NCI-H2196 (cell line): ENCODE results near the gene TCF19.
A peak's percentile ranks its signal among the peaks of the same experiment; 100 is the strongest.

ENCODE experiments used
- DNase-seq: peaks from one replicate; lab custom pipeline; 2025; ENCODE audit not compliant: unreplicated experiment; lab: John Stamatoyannopoulos, UW

Gene TCF19

DNA sequence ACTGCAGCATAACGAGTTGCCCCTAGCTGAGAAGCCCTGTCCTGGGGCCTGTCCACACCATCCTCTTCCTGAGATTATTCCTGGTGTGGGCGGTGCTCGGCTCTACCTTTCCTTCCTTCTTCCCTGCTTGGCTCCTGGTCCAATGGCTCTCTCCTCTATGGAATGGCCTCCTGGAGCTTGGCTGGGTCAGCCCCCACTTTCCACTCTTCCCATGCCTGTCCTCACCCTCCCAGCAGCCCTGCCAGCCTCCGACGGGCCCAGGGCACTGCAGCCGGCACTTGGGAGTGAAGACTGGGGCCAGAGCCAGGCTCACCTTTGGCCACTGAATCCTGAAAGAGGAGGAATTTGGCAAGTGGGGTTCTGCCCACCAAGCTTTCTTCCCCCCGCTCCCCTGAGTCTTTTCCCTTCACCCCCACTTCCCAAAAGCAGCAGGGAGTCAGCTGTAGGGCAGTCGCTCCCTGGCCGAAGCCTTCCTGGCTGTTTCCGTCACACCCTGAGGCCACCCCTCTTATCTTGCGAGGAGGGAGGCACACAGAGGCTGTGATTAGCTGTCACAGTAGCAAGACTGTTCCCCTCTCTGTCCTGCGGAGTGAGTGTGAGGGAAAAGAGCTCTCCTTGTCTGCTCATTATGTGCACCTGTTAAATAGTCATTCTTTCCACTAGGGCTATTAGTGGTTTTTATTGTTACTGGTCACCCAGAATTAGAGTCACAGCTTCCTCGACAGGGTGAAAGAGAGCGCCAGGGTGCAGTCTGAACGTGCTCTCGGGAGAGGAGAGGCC, 31.8 kb upstream of the TCF19 start:
- DNase-seq: no peak

DNA sequence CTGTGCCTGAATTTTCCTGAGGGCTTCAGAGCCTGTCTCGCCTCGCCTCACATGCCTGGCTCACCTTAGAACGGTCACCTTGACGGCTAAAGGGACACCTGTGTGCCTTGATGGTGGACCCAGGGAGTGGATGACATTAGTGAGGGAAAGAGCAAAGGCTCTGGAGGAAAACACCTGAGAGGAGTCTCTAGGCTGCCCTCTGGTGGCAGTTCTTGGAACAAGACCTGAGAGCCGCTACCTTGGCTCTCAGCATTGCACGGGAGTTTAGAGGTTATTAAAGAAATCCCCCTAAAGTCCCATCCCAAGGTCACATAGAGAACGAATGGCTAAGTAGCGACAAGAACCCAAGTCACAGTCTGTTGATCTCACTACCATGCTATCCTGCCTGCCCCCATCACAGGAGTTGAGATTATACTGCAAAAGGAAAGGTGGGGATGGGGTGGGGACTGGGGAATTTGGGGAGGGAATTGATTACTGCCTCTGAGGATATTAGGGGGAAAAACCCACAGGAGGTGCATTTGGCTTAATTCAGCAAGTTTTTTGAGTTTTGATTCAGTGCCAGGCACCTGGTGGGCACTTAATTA, 30.2 kb upstream of the TCF19 start:
- DNase-seq: peak; percentile 75

DNA sequence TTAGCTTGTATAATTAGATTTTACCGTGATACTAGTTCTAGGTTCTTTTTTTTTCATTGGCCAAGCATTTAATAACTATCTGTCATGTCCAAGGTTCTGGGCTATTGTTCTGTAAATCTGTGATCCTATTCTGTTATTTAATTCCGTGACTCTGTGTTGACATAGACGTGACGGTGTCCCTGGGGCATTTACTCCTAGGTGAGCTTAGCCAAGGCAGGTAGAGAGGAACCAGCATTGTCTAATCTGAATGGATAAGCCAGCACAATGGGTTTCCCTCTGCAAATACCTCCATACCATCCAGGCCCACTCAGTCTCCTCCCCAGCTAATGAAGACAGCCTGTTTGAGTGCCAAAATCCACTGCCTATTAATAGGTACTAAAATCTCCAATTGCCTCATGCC, 29.3 kb upstream of the TCF19 start:
- no peak for DNase-seq

DNA sequence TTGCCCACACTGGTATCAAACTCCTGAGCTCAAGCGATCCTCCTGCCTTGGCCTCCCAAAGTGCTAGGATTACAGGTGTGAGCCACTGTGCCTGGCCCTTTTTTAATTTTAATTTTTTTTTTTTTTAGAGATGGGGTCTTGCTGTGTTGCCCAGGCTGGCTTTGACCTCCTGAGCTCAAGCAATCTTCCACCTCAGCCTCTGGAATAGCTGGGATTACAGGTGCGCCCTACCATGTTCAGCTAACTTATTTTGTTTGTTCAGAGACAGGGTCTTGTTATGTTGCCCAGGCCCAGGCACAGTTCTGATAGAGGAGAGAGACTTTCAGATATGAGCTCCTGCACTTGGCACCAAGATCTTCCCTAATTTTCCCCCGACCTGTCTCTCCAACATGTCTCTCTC, 27.6 kb upstream of the TCF19 start:
- DNase-seq: no peak

DNA sequence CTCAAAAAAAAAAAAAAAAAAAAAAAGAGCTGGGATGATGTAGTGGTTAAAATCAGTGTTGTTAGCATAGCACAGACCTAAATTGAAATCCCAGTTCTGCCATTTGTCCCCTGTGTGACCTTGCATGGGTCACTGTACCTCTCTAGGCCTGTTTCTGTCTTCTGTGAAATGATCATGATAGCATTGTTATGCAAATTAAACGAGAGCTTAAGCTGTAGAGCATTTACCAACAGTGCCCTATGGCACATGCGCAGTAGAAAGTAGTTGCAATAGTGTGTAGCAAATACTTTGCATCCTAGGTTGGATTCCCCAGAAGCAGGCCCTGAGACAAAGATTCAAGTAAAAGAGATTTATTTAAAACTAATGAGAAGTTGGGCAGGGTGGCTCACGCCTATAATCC, 26.8 kb upstream of the TCF19 start:
- no peak for DNase-seq

DNA sequence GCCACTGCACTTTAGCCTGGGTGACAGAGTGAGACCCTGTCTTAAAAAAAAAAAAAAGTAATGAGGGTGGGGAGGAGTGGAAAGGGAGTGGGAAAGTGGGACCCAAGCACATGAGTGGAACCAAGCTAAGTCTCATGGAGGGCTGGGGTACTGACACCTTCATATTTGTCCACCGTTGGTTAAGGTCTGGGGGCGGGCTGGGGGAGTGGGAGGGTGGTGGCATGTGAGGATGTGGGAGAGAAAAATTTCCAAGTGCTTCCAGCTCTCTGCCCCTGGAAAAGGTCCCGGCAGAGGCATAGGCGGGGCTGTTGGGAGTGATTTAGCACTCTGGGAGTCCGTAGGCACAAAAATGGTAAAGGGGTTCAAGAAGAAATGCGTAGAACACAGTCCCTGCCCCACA, 25.6 kb upstream of the TCF19 start:
- DNase-seq: no peak

DNA sequence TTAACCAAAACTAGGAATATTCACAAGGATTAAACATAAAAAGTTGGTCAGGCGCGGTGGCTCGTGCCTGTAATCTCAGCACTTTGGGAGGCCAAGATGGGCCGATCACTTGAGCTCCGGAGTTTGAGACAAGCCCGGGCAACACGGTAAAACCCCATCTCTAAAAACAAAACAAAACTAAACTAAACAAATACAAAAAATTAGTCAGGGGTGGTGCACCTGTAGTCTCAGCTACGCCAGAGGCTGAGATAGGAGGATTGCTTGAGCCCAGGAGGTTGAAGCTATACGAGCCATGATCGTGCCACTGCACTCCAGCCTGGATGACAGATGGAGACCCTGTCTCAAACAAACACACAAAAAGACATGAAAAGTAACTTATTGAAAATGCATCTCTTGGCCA, 22.7 kb upstream of the TCF19 start:
- no peak for DNase-seq

DNA sequence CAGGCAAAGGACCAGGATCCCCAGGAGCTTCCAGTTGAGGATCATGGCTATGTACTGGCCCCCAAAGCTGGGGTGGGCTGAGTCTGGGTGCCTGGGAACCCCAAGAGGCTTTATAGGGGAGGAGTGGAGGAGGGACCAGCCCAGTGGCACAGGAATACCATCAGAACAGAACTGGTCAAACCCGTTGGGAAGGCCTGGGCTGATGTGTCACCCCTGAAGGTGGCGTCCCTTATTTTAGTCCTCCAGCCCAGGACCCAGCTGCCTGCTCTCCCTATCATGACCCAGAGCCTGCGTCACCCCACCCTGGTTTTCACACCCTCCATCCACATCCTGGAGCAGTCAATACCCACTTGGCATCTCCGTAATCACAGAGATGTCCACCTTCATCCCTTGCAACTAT, 19.4 kb upstream of the TCF19 start, which contains the start of gene PSORS1C2:
PSORS1C2 (minus strand) TSS at position 85 of the 400 bp plus-strand sequence; CDS start at position 45, 40 bp downstream.
- DNase-seq: no peak

DNA sequence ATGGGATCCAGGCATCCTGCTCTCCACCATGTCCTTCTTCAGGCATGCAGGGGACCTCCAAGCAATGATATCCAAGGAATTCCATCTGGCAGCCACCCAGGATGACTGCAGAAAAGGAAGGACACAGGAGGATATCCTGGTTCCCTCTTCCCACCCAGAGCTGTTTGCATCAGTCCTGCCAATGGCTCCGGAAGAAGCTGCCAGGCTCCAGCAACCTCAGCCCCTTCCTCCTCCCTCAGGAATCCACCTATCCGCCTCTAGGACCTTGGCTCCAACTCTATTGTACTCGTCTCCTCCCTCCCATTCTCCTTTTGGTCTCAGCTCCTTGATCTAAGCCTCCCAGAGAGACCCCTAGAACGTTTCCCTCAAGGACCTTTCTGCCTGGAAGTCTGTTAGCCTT, 18.8 kb upstream of the TCF19 start:
- no peak for DNase-seq

DNA sequence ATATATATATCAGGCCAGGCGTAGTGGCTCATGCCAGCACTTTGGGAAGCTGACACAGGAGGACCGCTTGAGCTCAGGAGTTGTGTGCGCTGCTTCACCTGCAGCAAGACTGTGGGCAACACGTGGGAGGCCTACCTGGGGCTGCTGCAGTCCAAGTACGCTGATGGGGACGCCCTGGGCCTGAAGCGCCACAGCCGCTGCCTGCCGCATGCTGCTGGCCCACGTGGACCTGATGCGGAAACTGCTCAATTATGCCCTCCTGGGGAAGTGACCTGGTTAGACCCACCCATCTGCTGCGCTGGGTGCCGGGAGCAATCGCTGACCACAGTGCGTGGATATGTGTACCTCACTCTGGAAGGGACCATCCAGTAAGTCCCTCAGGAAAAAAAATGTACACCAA, 17.7 kb upstream of the TCF19 start:
- DNase-seq: no peak

DNA sequence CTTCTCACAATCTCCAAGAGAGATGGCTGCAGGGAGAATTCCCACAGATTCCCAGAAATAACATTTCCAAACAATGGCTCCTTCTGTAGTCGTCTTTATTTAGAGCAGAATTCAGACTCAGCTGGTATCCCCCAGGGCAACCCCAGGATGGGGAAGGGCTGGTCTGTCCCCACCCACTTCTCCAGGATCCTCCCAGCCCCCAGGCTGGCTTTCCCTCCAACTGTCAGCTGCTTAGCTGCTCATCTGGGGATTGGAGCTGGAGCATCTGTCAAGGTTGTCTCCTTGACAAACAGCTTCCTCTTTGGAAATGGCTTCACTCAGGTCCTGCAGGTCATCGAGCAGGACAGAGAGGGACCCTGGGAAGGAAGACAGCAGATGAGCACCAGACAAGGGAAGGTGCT, 16.0 kb upstream of the TCF19 start:
- no peak for DNase-seq

DNA sequence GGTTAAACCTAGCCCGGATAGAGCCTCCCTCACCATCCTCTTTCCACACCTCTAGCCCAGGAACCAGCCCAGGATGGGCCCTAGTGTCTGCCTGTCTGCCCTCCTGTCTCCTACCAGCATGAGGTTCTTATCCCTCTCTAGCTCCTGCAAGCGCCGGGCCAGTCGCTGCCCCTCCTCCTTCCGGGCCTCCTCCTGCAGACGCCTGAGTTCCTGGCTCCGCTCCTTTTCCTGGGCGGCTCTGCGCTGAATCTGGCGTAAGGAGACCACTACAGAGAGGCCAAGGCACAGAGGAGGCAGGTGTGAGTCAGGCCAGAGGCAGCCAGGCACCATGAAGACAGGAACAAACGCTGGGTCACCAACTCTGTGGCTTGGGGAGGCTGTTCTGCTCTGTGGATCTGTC, 15.2 kb upstream of the TCF19 start:
- DNase-seq: no peak

DNA sequence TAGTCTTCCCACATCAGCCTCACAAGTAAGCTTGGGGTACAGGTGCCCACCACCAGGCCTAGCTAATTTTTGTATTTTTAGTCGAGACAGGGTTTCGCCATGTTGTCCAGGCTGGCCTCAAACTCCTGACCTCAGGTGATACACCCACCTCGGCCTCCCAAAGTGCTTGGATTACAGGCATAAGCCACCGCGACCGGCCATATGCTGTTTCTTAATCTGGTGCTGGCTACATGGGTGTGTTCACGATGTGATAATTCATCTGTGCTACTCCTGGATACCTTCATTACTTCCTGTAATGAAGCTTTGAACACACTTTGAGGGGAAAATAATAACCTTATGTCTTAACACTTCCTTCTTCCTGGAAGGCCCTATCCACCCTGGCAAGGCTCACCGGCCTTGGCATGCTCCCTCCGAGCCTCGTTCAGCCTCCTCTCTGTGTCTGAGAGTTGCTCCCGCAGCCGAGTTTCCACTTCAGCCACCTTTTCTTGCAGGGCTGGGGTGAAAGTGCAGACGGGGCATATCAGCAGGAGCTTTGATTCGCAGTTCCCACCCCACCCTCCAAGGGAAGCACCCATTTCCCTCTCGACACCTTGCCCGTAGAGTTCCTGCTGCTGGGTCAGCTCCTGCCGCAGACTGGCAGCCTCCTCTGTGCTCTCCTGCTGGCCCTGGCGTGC, 14.0 kb upstream of the TCF19 start:
- DNase-seq: no peak

DNA sequence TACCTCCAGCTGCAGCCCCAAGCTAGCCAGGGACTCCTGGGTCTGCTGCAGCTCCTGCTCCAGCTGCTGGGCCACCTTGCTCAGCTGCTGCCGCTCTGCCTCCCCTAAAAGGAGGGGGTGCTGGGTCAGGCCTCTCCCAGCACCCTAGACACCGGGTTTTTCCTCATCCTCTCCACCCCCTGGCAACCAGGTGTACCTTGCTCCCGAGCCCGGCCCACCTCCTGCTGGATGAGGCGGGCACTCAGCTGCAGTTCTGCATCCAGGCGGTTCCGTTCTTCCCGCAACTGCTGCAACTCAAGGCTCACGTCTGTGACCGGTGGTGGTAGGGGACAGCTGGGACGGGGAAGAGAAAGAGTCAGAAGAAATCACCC, 13.4 kb upstream of the TCF19 start:
- DNase-seq: no peak

DNA sequence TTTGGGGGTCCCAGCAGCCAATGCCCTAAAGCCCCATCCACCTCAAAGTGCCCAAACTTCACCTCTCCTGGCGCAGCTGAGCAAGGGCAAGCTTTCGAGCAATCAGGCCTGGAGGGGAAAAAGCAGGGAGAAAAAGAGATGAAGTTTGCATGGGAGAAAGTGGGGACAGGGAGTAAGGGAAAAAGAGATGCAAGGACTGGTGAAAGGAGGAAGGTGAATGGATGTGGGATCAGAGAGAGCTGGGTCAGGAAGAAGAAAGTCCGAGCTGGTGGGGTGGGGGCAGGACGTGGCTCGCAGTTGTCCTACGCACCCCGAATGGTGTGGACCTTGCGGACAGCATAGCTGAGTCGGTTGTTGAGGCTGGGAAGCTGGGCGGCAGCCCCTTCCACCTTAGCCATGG, 13.0 kb upstream of the TCF19 start:
- no peak for DNase-seq

DNA sequence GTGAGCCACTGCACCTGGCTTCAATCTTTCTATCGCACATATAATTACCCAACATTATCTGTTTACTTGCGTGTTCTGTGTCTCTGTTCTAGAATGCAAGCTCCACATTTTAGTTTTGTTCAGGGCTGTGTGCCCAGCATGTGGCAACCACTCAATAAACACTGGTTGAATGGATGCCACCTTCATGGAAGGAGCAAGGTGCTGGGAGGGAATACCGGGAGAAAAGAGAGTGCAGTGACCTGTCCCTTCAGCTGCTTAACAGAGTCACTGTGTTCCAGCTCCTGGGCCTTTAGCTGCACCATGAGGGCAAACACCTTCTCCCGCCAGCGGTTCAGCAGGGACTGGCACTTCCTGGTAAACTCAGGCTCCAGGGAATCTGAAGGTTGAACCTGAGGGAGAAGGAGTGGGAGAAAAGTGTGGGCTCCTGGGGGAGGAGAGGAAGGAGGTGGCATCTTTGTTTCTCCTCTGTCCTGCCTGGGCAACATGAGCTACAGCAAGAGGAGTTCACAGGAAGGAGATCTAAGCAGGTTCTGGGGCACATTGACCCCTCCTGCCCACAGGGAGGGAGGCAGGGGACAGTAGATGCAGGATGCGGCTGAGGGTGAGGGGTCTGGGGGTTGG, 8.5 kb upstream of the TCF19 start:
- no peak for DNase-seq

DNA sequence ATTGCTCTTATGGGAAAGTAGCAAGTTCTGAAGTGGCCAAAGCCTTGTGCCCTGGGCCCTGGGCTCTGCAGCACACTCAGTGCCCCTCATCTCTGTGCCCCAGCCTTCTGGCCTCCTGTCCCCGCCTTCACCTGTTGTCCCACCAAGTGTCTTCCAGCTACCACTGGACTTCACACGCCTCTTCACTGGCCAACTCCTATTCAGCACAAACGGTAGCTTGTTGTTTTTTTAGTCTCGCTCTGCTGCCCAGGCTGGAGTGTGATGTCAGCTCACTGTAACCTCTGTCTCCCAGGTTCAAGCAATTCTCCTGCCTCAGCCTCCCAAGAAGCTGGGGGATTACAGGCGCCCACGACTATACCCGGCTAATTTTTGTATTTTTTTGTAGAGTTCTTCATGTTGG, 5.6 kb upstream of the TCF19 start:
- no peak for DNase-seq

DNA sequence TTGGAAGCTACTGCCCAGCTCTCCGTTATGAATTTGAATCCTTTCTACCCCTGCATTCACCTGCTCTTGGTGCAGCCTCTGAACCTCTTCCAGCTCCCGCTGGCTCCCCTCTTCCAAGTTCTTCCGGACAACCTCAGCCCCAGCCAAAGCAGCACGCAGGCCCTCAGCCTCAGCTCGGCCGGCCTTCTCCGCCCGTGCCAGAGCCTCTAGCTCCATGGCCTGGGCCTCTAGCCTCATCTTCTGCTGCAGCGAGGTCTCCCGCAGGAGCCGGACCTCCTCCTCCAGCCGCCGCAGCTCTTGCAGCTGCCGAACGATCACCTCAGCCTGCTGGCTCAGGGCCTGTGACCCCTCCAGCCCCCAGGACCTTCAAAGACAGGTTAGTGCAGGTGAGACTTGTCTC, 4.0 kb upstream of the TCF19 start:
- no peak for DNase-seq

DNA sequence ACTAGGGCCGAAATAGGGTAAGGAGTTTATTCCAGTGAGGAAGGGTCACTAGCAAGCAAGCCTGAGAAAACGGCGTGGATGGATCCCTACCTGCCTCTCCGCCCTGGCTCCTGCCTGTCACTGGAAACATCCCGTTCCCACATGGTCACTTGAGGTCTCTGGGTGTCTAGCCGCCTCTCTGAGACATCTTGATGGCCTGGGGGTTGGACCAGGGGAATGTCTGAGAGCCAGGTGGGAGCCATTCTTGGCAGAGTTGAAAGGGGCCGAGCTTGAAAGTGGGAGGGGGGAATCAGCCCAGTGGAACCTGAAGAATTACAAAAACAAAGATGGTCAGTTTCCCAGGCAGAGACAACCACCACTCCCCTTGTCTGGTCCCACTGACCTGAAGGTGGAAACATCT, 1.7 kb upstream of the TCF19 start:
- DNase-seq: no peak

DNA sequence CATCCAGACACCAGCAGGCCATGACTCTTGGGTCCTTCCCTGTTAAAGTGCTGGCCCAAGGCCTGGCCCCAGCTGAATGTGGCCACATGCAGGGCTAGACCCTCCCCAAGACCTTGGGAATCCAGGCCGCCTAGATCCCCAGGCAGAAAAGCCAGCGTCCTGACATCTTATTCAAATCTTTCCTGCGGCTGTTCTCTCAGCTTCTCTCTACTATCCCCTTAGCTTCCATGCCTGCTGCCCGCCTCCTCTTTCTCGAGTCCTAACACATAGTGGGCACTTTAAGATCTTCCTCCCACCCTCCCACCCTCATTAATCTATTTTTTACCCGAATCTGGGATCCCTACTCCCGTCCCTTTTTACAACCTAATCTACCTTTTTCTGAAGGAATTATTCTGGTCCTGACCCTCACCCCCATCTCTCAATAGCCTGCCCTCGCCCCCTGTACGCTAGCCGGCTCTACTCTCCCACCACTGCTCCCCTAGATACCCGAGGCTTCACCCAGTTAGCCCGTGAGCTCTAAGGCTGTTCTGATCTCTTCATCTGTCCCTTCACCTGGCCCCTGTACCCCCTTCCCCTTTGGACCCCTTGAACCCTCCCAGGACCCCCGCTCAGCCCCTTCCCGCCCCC, 763 bp upstream of the TCF19 start, which contains the start of gene CCHCR1:
CCHCR1 (minus strand) TSS at position 290 of the 627 bp plus-strand sequence; CDS start at position 88, 202 bp downstream.
- no peak for DNase-seq
